DMS53 (cell line): Measurements from ENCODE around the gene CENPU.
A peak's percentile ranks its signal among the peaks of the same experiment; 100 is the strongest.
"Not testable (repeated sequence)": the region's sequence is repeated elsewhere in the genome, so short reads cannot be mapped to it uniquely, and the experiment has no call there.

ENCODE experiments used
- DNase-seq: peaks from one replicate; lab custom pipeline; 2025; lab: John Stamatoyannopoulos, UW

Gene CENPU

GRCh38 chr4:184664445-184665210, 69.3 kb downstream of the CENPU start:
- DNase-seq: peak; percentile 4

- no peak for DNase-seq
Observed at GRCh38 chr4:184662236-184662635, 71.7 kb downstream of the CENPU start.

DNA sequence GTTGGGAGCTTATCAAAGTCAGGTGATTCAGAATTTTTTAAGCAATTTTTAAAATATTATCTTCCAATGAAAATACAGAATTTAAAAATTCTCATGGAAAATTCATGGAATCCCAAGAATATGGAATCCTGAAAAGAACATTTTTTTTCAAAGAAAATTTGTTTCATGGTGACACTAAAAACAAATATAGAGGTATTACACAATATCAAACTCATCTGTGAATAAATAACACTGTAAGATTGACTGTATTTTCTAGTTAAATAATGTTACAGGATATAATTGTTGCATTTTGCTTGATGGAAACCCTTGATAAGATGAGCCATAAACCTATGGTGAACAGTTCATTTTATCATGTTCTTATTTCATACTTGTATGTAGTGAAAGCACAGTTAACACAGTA, 72.9 kb downstream of the CENPU start:
- DNase-seq: no peak

GRCh38 chr4:184657820-184658219, 76.1 kb downstream of the CENPU start:
- DNase-seq: not testable (repeated sequence)

- DNase-seq: no peak
Observed at GRCh38 chr4:184657144-184657543, 76.8 kb downstream of the CENPU start.

- no peak for DNase-seq
Observed at GRCh38 chr4:184655889-184656869, 77.7 kb downstream of the CENPU start.

DNA sequence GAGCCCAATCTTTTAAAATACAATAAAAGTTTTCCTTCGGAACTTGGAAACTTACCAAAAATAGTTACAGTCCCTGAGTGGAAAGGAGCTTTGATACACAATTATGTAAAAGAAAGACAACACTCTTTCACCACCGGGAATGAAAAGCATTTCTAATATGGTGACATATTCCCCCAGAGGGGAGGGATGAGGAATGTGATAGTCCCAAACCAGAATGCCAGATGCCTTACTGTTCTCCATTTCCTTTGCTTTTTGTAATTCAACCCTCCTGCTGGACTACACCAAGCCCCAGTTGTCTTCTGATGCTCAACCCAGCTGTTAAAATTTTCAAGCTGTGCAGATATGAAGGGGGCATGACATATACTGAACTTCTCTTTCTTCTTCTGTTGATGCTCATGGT, 80.2 kb downstream of the CENPU start:
- DNase-seq: no peak

DNA sequence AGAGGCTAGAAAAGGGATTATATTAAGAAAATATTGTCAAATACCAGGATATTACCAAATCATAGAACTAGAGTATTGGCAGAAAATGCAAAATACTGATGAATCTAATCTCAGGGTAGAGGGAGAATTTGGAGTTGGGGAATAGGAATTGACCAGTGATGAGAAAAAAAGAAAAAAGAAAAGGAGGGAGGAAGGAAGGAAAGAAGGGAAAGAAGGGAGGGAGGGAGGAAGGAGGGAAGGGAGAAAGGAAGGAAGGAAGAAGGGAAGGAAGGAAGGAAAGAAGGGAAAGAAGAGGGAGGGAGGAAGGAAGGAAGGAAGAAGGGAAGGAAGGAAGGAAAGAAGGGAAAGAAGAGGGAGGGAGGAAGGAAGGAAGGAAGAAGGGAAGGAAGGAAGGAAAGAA, 81.2 kb downstream of the CENPU start:
- not testable (repeated sequence) for DNase-seq

DNA sequence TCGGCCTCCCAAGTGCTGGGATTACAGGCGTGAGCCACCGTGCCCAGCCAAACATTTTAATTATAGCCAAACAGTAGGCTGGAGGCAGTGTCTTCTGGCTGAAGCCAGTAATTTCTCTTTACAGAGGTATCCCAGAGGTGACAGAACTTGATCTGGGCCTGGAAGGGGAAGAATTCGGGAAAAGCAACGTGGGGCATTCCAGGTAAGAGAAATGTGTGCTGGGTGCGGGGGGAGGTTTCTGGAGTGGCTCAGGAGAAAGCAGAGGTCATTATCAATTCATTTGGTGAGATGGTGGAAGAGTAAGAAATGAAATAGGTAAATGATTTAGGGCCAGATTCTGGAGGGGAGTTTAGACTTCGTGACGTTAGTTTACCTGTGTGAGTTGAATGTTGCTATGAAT, 82.0 kb downstream of the CENPU start:
- DNase-seq: no peak

GRCh38 chr4:184649971-184650855, 83.7 kb downstream of the CENPU start:
- peak; percentile 69 for DNase-seq

- peak; percentile 96 for DNase-seq
Observed at GRCh38 chr4:184649026-184649970, 84.6 kb downstream of the CENPU start, which contains the start of the genes CASP3 and PRIMPOL. CASP3 (minus strand) TSS chr4:184649447; CDS start chr4:184638453, 10,994 bp downstream. PRIMPOL (plus strand) TSS chr4:184649738; CDS start chr4:184657141, 7,403 bp downstream.

GRCh38 chr4:184648313-184649025, 85.4 kb downstream of the CENPU start:
- peak; percentile 67 for DNase-seq

DNA sequence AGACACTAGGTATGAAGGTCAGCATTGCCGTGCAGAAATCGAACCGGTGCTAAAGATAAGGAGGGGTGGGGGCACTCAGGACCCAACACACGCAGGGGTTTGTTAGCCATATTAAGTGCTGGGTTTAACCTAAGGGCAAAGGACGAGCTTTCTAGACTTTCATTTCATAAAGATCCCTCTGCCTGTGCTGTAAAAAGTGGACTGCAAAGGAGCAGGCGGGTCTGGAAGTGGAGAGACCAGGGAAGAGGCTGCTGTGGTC, 85.9 kb downstream of the CENPU start:
- DNase-seq: no peak

GRCh38 chr4:184647266-184648053, 86.4 kb downstream of the CENPU start:
- DNase-seq: peak; percentile 16

DNA sequence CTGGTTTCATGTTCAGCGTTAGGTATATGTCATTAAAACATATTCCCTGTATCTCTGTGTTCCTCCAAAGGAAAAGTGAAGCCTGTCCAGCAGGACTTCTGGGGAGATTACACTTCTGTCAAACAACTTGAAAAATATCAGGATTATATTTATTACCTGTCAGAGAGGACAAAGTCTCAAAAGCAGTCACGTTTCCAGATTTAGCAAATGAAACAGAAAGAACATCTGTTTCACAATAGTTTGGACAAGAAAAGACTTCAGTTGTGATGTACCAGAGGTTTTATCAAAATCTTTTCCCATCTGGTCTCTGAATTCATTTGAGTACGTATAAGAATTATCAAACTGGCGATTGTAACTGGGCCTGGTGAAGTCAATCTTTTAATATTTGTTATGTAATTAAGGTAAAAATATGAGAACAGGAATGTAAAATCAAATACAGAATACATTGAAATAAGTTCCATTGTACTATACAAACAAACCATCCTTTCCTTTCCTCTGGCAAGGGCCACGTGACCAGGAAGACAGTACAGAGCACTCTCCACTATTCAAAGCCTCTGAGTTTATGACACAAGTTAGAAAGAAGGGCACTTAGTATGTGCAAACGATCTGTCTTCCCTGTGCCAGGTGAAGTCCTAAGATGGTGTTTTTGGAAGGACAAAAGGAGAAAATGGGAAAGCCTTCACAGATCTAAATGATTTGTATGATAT, 87.8 kb downstream of the CENPU start:
- DNase-seq: no peak

- DNase-seq: peak; percentile 16
Observed at GRCh38 chr4:184644553-184645307, 89.2 kb downstream of the CENPU start.
